Measurements from ENCODE around the gene LAPTM5. TPM values are rescaled to one million over a fixed set of nuclear protein-coding genes. Genes with fewer than 3 reads are reported as not detected.

Gene LAPTM5
- total and polyA plus RNA-seq, 2 of the 13 experiments (the other 11 are each of a cell fraction or from before 2014, with no cell fraction given): 0.41 to 0.86 TPM

DNA sequence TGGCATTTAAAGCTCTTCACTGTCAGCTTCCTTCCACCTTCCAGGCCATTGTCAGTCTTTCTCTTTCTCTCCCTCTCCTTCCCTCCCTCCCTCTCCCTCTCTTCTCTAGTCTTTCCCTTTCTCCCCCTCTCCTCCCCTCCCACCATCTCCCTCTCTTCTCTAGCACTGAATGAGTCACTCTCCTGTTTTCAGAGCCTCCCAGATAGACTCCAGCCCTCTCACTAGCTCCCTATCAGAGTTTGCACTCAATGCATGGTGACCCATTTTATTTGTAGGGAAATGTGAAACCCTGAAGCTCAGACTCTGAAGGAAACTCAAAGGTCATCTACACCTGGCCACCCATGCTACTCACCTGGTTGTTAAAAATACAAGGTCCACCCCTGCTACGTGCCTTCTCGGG lies 29.8 kb downstream of the LAPTM5 start:
- ATAC-seq (no peak), FAIRE-seq (no peak), DNase-seq (ENCODE audit: low spot score) (no peak)
- no peak overlapping the region for H3K4me2 ChIP-seq (ENCODE audit: low read depth, low read length)
- H4K20me1 ChIP-seq (ENCODE audit: insufficient read depth, low read length): no peaks in the 10 kb centered on the region
- no CpG with 5 or more reads among the region's 2 CpGs for WGBS (ENCODE audit: low lambda C conversion rate)
- no peak overlapping the region for H3K4me3 ChIP-seq (replicated peaks in 1 of 3; ENCODE audit: insufficient read depth in 1 of 3, low read depth in 2 of 3, low read length in 3 of 3)
- H3K27ac ChIP-seq (ENCODE audit: extremely low read length, insufficient read depth, low read length): no peak overlapping the region
- H3K36me3 ChIP-seq (replicated peaks in 1 of 2; ENCODE audit: control insufficient read depth in 1 of 2, insufficient read depth in 2 of 2, low read length in 2 of 2): no peaks in the 10 kb centered on the region
- POLR2A ChIA-PET: no interaction called here
- no peak overlapping the region for H3K9ac ChIP-seq (ENCODE audit: insufficient read depth, low read depth, low read length)
- TF ChIP-seq HOXA3 (CRISPR knock-in tag; IDR thresholded peaks at IDR 0.05) (no peak), EHMT2 (IDR thresholded peaks at IDR 0.05; ENCODE audit: borderline replicate concordance, low read depth, low read length) (no peak), HMGA1 (CRISPR knock-in tag; conservative IDR thresholded peaks at IDR 0.05) (no peak), AKNA (CRISPR knock-in tag; IDR thresholded peaks at IDR 0.05; ENCODE audit: borderline replicate concordance) (no peak), IRF1 (CRISPR knock-in tag; IDR thresholded peaks at IDR 0.05; ENCODE audit: low read depth) (no peak)
- TF ChIP-seq, protein P1, sequence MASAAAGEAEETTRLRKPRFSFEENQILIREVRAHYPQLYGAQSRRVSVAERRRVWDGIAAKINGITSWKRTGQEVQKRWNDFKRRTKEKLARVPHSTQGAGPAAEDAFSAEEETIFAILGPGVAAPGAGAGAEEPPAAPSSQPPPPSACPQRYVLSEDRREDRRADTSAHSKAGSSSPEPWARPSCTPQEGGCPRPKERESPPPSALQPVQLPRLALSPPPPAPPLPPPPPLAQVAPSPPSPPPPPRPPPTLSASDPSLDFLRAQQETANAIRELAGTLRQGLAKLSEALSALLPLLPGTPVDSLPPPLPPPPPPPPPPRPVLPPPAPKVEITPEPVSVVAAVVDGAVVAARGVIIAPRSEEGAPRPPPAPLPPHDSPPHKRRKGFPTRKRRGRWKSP (CRISPR knock-in tag; IDR thresholded peaks at IDR 0.05): no peak
- H3K4me1 ChIP-seq (ENCODE audit: insufficient read depth, low read length): no peaks in the 10 kb centered on the region
- BruUV-seq (replicated peaks): no TSS peak
- no peaks in the 10 kb centered on the region for H3K79me2 ChIP-seq (ENCODE audit: insufficient read depth, low read length)
- H3K27me3 ChIP-seq (ENCODE audit: control insufficient read depth in 1 of 2, insufficient read depth in 2 of 2, low read length in 2 of 2): peaks cover 2 to 10% of the 10 kb centered on the region in 2 experiments; a peak in 4 of 5 replicates
- intact Hi-C loops (cut with micrococcal nuclease; ENCODE audit: unreplicated experiment): no loop called here
- in situ Hi-C loops (cut with HindIII; ENCODE audit: extremely low pct_ligation_motif_present, low pct_unique_long_range_greater_than_20kb): no loop called here
- no peak overlapping the region for H2AFZ ChIP-seq (ENCODE audit: low read length)
- CTCF ChIA-PET (ENCODE audit: low intra/inter-chr PET ratio, low total read pairs): interaction anchor here (1.1 kb wide), 1 partner anchor 8 kb away, joined by 3 read pairs; no protein-coding TSS in a partner anchor
- H3K9me3 ChIP-seq (ENCODE audit: low read length): no peaks in the 10 kb centered on the region

Measured in HepG2 (cell line).